NCI-H146 treated with DMSO at 0.1 percent for 48 hours (cell line): ENCODE data around the gene PAX4.

Source experiments
- DNase-seq: peaks from one replicate; lab custom pipeline; 2025; ENCODE audit not compliant: unreplicated experiment; lab: John Stamatoyannopoulos, UW

Gene PAX4, protein sequence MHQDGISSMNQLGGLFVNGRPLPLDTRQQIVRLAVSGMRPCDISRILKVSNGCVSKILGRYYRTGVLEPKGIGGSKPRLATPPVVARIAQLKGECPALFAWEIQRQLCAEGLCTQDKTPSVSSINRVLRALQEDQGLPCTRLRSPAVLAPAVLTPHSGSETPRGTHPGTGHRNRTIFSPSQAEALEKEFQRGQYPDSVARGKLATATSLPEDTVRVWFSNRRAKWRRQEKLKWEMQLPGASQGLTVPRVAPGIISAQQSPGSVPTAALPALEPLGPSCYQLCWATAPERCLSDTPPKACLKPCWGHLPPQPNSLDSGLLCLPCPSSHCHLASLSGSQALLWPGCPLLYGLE

DNA sequence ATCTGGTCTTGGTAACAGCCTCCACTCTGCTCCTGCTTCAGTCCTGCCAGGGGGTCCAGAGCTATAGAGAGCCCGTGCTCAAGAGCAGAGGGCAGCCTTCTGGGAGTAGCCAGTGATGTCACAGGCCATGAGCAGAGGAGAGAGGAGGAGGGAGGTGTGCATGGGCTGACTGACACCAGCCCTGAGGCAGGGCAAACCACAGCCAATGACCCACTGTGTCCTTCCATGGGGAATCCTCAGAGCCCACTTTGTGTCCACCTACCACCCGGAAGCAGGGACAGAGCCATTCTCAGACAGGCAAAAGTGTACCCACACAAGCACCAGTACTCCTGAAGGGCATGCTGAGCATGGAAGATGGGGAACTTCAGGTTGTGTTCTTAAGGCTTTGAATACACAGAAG lies at the start of gene PAX4:
PAX4 (minus strand) TSS at position 101 of the 400 bp plus-strand sequence. CDS start 2,214 bp downstream, outside the sequence.
- DNase-seq: no peak

DNA sequence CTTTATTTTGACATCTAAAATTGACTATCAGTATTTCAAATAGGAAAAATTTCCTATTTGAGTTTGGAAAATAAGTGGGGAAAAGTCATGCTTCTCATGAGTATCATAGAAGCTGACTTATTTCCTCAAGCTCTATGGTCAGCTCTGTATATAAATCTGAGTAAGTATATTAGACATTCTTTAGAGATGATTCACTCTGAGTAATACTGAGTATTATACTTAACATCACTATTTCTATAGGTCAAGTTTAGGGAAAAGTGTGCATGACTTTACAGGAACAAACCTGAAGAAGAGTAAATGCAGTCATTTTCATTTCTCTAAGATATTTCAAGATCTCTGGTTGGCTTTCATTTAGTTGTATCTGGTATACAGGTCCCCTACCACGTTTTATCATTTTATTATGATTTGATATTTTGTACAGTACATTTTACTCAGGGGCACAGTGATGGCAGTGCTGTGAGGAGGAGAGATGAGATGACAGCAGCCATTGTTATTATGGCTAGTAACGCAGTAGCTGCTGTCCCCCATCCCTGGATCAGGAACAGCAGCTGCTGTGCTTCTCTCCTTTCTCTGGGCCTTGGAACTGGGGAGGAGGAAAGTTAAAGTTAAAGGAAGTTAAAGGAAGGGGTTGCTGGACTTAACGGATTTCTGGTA lies 49.2 kb upstream of the PAX4 start:
- DNase-seq: no peak

DNA sequence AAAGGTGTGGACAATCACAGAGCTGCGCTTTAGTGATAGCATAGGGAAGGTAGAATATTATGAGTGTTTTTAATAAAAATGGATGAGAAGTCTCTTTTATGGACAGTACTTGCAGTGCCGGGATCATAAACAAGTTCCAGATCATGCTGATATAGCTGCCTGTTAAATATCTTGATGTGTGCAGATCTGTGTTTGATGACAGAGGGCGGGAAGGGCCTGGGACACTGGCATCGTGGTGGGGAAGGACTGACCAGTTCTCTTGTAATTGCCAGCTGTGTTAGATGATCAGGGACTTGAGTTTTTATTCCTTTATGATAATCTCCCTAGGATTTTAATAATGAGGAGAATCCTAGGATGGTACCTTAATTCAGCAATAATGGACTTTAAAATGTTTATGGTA lies 48.7 kb upstream of the PAX4 start:
- no peak for DNase-seq

DNA sequence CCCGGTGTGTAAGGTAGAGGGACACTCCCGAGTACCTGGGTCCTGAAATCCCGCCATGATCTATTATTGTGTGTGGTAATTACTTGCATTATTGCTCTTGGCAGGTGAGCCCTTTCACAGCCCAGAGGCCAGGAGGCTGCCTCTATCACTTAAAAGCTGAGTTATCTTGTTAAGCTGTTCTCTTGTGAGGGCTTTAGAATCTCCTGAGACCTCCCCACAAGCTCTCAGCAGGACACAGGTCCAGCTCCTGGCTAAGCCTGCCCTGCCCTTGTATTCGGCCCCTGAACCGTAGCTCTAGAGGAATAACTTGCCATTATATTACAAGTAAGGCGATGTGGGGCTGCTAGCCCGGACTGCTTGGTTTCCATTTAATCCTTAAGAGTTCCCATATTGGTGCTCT lies 48.0 kb upstream of the PAX4 start:
- DNase-seq: peak; percentile 68

DNA sequence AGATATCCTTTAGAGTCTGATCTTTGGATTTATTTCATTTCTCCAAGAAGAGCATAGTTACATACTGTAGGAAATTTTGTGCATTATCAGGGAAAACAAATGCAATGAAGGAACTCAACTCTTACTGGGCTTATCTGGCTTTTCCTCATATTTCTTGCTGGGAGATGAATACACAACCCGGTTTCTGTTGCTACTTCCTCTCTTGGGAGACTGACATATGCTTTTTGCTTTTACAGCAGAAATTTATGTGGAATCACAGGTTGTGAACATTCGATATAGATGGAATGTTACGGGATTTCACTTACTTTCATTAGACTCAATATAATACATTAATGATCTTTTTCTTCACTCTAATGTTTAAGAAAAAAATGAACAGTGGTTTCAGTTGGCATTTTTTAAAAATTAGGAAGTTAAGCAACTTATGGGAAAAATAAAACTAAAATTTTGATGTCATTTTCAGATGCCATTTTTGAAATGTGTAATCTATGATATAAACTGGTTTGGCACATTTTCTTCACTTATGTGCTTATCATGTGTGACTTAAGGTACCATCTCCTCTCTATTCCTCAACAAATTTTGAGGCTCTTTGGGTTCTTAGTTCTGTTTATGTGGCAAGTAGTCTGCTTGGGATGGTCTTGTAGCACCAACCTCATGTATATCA lies 41.2 kb upstream of the PAX4 start:
- DNase-seq: no peak

DNA sequence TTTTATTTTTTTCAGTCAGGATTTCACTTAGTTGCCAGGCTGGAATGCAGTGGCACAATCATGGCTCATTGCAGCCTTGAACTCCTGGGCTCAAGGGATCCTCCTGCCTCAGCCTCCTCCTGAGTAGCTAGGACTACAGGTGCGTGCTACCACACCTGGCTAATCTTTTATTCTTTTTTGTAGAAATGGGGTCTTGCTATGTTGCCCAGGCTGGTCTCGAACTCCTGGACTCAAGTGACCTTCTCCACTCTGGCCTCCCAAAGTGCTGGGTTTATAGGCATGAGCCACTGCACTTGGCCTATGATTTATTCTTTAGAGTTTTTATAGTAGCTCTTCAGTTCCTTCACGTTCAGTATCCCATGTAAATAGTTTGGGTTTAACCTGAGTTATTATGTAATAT lies 39.6 kb upstream of the PAX4 start:
- no peak for DNase-seq

DNA sequence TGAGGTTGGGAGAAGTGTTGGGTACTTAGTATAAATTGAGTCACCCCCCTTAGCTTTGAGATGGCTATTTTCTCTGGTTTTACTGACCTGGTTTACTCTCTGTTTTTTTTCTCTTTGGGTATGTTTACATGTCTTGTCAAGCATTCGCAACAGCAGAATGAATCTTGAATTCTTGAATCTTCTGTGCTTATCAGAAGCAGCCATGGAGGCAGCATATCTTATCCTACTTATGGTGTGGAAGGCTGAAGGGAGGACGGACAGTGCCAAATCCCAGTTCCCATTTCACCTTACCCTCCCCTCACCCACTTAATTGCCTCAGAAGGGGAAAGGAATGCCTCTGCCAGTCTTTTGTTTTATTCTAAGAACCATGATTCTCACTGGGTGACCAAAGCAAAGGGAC lies 37.8 kb upstream of the PAX4 start:
- DNase-seq: no peak

DNA sequence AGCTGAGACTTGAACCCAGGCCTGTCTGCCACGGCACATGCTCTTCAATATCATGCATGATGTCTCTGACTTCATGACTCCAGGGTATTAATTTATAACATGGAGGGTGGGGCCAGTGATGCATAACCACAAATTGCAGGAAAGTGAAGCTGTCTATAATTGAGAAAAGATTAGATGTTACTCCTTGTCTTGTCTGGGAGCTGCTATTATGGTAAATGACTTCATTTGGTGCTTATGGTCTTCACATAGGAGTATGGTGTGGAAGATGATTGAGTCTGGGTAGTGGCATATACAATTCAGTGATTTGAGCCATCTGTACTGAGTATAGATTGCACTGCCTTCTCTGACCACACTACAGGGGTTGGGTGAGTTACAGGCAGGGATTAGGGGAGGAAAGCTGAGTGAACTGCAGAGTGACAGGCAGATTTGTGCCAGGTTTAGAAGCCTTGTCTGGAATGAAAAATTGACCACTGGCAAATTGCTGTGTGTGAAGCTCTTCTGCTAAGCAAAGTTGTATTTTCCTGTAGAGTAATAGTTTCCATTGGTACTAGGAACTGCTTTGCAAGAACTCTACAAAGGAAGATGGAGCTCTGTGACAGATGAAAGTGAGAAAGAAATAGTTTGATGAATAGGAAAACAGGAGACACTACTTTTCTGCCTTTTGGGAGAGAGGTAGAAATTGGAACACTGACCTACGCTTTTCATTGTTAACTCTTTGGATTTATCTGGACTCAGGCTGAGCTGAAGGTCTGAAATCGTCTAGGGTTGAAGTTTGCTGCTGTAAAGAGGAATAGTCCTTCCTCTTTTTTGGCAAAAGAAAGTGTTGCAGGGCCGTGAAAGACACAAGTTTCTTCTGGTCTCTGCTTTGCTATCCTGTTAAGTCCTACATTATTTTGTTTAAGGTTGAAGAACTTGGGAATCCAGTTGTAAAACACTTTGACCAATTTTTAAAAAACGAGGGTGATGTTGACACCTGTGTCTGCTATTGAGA lies 36.8 kb upstream of the PAX4 start:
- DNase-seq: no peak

DNA sequence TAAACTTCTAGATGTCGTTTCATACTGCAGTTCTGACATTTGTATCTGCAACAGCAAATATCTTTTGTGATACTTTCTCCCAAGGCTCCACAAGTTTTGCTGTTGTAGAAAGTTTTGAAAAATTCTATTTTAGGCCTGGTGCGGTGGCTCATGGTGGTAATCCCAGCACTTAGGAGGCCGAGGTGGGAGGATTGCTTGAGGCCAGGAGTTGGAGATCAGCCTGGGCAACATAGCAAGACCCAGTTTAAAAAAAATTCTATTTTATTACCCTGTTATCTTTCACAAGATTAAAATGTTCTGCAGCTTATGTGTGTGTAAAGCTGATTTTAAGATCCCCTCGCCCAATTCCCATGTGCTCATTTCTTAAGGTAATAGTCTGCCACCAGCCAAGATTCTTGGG lies 35.5 kb upstream of the PAX4 start:
- no peak for DNase-seq

DNA sequence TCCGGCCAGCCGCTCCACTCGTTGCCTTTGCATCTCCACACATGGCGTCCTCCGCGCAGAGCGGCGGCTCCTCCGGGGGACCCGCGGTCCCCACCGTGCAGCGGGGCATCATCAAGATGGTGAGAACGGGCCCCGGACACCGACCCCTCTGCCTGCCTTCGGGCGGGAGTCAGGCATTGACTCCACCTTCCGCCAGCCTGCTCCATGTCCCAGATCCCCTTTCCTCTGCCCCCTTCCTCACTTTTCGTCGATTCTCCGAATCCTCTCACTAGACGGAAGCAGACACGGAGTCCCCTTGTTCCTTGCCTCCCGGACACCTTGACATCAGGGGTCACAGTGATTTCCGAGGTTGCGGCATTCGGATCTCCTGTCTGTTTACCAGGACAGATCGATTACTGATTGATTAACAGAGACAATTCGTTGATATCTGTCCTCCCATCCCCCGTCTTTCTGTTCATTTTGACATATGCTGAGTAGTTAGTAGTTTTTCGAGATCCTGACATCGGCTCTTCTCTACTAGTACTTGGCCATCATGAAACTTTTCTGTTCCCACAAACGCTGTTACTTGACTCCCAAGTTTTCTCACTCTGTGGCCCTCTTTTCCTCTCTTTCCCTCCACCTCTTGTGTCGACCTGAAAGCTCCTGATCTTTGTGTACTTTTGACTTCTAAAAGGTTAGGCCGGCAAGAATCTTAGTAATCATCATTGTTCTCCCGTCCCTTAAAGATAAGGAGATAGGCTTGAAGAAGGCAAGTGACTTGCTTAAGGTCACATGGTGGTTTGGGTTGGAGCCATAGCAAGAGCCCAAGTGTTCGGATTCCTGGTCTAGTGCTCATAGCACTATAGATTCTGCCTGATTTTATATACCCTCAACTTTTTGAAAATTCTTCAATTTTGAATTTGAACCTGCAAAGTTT lies 34.6 kb upstream of the PAX4 start:
- DNase-seq: no peak

DNA sequence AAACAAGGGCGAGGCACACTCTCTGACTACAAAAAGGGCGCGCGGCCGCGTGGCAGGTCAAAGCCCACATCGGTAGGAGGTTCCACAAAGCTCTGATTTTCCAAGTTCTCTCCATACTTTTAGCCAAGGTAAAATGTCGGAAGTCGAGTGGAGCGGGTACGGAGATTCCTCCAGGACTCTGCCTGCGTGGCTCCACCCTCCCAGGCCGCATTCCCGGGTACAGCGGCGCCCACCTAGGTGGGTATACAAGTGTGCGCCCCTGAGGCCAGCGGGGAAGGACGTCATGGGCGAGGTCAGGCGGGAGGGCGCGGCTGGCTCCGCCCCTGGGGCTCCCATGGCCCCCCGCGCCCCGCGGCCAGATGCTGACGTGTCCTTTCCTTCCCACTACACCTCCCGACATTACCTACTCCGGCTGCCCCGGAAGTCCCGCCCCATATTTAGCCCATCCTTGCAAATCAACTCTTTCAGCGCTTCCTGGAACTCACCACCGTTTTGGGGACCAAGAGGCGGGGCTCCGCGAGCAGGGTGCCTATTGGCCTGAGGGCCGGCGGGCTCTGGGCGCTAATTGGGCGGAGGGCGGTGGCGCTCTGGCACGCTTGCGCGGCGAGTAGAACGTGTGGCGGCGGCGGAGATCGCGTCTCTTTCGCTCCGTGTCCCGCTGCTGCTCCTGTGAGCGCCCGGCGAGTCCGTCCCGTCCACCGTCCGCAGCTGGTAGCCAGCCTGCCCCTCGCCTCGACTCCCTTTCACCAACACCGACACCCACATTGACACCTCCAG lies 33.8 kb upstream of the PAX4 start, which contains the start of gene SND1:
SND1 (plus strand) TSS at position 639 of the 777 bp plus-strand sequence. CDS start 180 bp downstream, outside the sequence.
- DNase-seq: peak; percentile 99

DNA sequence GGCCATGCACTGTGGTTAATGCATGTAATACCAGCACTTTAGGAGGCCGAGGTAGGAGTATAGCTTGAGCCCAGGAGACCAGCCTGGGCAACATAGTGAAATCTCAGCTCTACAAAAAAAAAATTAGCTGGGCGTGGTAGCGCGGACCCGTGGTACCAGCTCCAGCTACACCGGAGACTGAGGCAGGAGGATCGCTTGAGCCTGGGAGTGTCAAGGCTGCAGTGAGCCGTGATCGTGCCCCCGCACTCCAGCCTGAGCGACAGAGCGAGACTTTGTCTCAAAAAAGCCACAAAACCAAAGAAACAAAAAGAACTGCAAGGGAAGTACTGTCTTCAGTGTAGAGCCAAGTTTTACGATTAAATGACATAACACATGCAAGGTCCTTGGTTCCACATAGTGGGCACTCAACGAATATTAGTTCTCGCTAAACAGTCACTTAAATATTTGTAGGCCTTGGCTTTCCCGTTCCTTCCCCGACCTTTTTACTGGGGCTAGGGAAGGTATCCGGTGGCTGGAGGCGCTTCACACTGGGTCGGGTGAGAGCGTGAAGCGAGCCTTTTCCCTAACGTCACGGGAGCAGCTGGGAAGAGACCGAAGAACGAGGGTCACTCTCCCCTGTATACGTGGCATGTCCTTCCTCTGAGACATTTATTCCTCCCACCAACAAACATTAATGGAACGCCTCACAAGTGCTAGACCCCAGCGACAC lies 33.1 kb upstream of the PAX4 start:
- no peak for DNase-seq

DNA sequence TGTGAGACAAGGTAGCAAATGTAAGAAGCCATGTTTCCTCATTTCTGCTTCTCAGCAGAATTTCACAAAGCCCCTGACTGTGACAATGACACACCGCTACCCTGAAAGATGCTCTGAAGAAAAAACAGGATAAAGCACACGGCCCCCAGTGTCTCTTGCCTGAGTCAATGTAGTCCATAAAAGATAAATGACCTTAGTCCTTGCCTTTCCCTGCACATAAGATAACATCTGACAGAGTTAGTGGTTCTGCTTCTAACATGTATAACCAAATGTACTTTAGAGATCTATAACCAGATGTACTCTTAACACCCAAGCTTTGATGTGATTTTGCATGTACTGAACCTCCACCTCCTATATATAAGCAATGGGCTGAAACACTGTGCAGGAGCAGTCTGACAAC lies 31.0 kb upstream of the PAX4 start:
- no peak for DNase-seq

DNA sequence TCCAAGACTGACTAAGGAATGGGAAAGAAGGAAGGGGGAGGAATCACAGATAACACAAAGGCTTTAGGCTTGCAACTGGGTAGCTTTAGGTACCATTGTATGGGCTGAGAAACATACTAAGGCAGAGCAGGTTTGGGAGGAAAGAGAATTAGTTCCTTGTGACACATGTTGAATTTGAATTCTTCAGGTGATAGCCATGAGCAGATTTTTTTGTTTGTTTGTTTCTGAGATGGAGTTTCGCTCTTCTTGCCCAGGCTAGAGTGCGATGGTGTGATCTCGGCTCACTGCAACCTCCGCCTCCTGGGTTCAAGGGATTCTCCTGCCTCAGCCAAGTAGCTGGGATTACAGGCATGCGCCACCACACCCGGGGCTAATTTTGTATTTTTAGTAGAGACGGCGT lies 29.7 kb upstream of the PAX4 start:
- DNase-seq: no peak

DNA sequence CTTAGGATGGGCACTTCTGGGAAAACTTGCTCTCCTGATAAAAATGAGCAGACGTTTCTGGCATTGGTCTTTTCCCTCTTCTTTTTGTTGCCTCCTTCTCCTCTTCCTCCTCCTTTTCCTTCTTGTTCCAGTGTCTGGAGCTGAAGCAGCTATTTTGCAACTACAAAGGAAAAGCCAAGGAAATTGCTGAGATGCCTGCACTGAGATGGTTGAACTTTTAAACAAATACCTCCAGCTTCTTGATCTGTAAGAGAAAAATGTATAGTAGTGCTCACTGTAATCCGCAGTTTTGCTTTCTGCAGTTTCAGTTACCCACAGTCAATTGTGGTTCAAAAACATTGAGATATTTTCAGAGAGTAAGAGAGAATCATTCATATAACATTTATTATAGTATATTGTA lies 26.5 kb upstream of the PAX4 start:
- DNase-seq: no peak

DNA sequence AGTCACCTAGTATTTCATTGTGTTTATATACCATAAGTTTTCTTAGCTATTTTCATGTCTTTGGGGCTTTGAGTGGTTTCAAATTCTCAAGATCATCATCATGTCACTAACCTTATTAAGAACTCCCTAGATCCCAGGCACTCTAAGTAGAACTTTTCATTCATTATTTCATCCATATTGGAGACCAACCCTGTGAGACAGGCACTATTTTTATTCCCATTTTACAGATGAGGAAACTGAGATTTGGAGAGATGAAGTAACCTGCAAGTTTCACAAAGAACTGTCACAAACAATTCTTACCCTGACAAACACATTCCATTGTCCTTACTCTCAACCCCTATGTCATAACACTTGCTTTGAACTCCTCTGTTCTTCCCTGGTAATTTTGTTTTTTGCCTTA lies 20.3 kb upstream of the PAX4 start:
- no peak for DNase-seq

DNA sequence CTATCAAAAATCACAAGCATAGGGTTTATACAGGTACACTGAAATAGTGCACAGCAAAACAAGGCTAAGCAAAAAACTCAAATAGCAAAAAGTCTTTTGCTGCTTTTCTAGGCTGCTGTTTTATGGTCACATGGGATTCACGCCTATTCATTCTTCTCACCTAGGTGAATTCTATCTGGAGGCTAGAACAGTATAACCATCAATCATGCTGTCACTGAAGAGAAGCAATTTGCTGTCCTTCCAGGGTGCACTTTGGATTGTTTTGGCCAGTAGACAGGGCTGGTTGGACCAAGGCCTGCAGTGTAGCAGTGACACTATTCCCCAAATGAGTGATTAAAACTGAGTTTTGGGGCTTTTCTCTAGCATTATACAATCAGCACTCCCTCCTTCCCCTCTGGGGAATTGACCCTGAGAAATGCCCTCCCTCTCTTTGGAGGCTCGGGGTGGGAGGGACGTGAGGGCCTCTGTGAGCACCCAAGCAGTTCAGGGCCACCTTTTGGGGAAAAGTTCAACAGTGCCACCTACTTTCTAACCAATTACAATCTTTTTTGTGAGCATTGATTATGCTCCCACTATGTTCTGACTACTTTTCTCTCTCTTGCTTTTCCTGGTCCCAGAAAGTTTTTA lies 17.8 kb upstream of the PAX4 start:
- DNase-seq: no peak

DNA sequence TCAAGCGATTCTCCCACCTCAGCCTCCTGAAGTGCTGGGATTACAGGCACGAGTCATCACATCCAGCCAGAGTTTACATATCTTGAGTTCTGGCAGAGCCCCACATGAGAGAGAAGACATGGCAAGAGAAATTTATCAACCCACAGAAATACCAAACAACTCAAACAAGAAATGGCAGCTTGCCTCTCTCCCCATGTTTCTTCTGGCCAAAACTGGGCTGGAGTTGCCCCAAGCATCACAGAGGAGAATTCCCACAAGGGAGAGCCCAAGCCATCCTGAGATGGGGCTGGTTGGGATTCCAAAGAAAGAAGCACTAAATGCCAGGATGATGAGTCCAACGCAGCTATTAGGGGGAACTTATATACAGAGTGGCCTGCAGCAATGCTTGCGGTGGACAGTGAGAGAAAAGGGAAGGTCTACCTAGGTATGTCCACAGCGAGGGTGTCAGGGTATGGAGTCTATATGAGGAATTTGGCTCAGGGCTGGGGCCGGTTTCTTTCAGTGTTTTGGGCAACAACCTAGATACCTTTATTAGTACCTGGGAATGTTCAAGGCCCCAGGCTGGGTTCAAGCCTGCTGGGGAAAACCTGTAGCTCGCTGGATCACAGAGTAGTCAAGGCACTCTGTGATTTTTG lies 14.5 kb upstream of the PAX4 start:
- DNase-seq: no peak
